Ishikawa (cell line): ENCODE results near the gene DNAH17.

Experiments used
- CEBPB ChIP-seq: IDR thresholded peaks from 2 replicates; pipeline ENCODE4 v1.6.1; 2012
- CREB1 ChIP-seq: IDR thresholded peaks from 2 replicates; pipeline ENCODE4 v1.6.1; 2012; ENCODE audit warnings: low read depth
- EGR1 ChIP-seq: IDR thresholded peaks from 2 replicates; pipeline ENCODE4 v1.6.1; 2012
- EP300 ChIP-seq: IDR thresholded peaks from 2 replicates; pipeline ENCODE4 v1.6.1; 2012; ENCODE audit warnings: borderline replicate concordance
- FOXM1 ChIP-seq: IDR thresholded peaks from 2 replicates; pipeline ENCODE4 v1.6.1; 2012; ENCODE audit warnings: low read depth, borderline replicate concordance
- MAX ChIP-seq: IDR thresholded peaks from 2 replicates; pipeline ENCODE4 v1.6.1; 2012
- NFIC ChIP-seq: IDR thresholded peaks from 2 replicates; pipeline ENCODE4 v1.6.1; 2012
- RAD21 ChIP-seq: IDR thresholded peaks from 2 replicates; pipeline ENCODE4 v1.6.1; 2012; ENCODE audit warnings: low read depth
- REST ChIP-seq: IDR thresholded peaks from 2 replicates; pipeline ENCODE4 v1.6.1; 2012; ENCODE audit warnings: low read depth, mild to moderate bottlenecking
- TAF1 ChIP-seq: IDR thresholded peaks from 2 replicates; pipeline ENCODE4 v1.6.1; 2012; ENCODE audit warnings: low read depth, mild to moderate bottlenecking
- TCF12 ChIP-seq: IDR thresholded peaks from 2 replicates; pipeline ENCODE4 v1.6.1; 2012; ENCODE audit warnings: low read depth
- TEAD4 ChIP-seq: IDR thresholded peaks from 2 replicates; pipeline ENCODE4 v1.6.1; 2012
- USF1 ChIP-seq: IDR thresholded peaks from 2 replicates; pipeline ENCODE4 v1.6.1; 2012
- YY1 ChIP-seq: IDR thresholded peaks from 2 replicates; pipeline ENCODE4 v1.6.1; 2012; ENCODE audit warnings: low read depth
- ZBTB7A ChIP-seq: IDR thresholded peaks from 2 replicates; pipeline ENCODE4 v1.6.1; 2012; ENCODE audit warnings: low read depth

DNAH17 gene

GRCh38 chr17:78391051-78391431, 186.2 kb downstream of the DNAH17 start:
- TF ChIP-seq TEAD4, result no peak
- no peak for TF ChIP-seq REST
- TF ChIP-seq ZBTB7A, result no peak
- TF ChIP-seq EP300, result no peak
- no peak for TF ChIP-seq CREB1

GRCh38 chr17:78390241-78391050, 186.8 kb downstream of the DNAH17 start:
- TF ChIP-seq EP300, result no peak
- TF ChIP-seq RAD21, result no peak
- TF ChIP-seq USF1, result no peak
- no peak for TF ChIP-seq REST
- TF ChIP-seq ZBTB7A, result no peak
- no peak for TF ChIP-seq TAF1
- TF ChIP-seq NFIC, result no peak
- TF ChIP-seq EGR1, result no peak
- TF ChIP-seq FOXM1, result no peak
- TF ChIP-seq TCF12, result no peak
- TF ChIP-seq TEAD4, result no peak

- no peak for TF ChIP-seq NFIC
- TF ChIP-seq USF1, result no peak
- TF ChIP-seq REST, result no peak
- TF ChIP-seq YY1, result no peak
- no peak for TF ChIP-seq MAX
- TF ChIP-seq FOXM1, result no peak
- TF ChIP-seq EGR1, result no peak
- no peak for TF ChIP-seq EP300
- no peak for TF ChIP-seq CEBPB
Observed at GRCh38 chr17:78387977-78388941, 188.9 kb downstream of the DNAH17 start.

- TF ChIP-seq TCF12 (no peak), FOXM1 (no peak), NFIC (no peak), USF1 (no peak), YY1 (no peak), ZBTB7A (no peak), CEBPB (no peak), TEAD4 (no peak), CREB1 (no peak), EGR1 (no peak), TAF1 (no peak), EP300 (no peak), MAX (no peak), RAD21 (no peak), REST (no peak)
Observed at GRCh38 chr17:78384479-78385175, 192.6 kb downstream of the DNAH17 start.
